Vagina (tissue), 2 donors: Measurements from ENCODE around the gene ASPHD2. TPM values are rescaled to one million over a fixed set of nuclear protein-coding genes. Genes with fewer than 3 reads are reported as not detected.

Experiments used
- DNase-seq, 2 donors: peaks; one replicate each; pipeline ENCODE4 v3.0.0-alpha.2; 2017; ENCODE audit errors: extremely low spot score in 2 of 2
- H3K27ac ChIP-seq: fragments of 200-600 bp; sonication (generic); one replicate; pipeline ENCODE4 v1.5.1; 2019
- H3K27me3 ChIP-seq: fragments of 200-600 bp; sonication (generic); one replicate; pipeline ENCODE4 v1.5.1; 2019
- H3K36me3 ChIP-seq, 2 donors: fragments of 200-600 bp; sonication (generic); one replicate each; pipeline ENCODE4 v1.5.1; 2017 to 2019
- H3K4me1 ChIP-seq: fragments of 200-600 bp; sonication (generic); one replicate; pipeline ENCODE4 v1.5.1; 2019
- H3K4me3 ChIP-seq, 2 donors: fragments of 200-600 bp; sonication (generic); 1 replicate in 1 of 2; 2 replicates in 1 of 2; pipeline ENCODE4 v1.5.1; 2016 to 2019
- H3K9me3 ChIP-seq: fragments of 200-600 bp; sonication (generic); one replicate; pipeline ENCODE4 v1.5.1; 2019
- POLR2A ChIP-seq, 2 donors: fragments of 450-650 bp; IDR thresholded peaks; one replicate each; pipeline ENCODE4 v1.6.1; 2017; ENCODE audit warnings: antibody characterized with exemption in 2 of 2, mild to moderate bottlenecking in 2 of 2, moderate library complexity in 2 of 2
- POLR2AphosphoS5 ChIP-seq, 2 donors: sonication (generic); formaldehyde crosslinking; IDR thresholded peaks; one replicate each; pipeline ENCODE4 v1.9.0; 2017; ENCODE audit warnings: antibody characterized with exemption in 2 of 2, mild to moderate bottlenecking in 2 of 2, low read depth in 1 of 2; ENCODE audit not compliant: insufficient read depth in 1 of 2
- intact Hi-C: fragments of 100-400 bp; cut with DNase I; formaldehyde crosslinking; loops from one replicate; pipeline ENCODE4 v1.15.1; 2023
- total RNA-seq: library from RNA; depleted of rRNA; stranded (reverse); fragments of >200 nt; gene quantifications from one replicate; pipeline ENCODE4 v1.2.3, GENCODE V29; 2016
- TF ChIP-seq, protein P1 (sequence below), 3 experiments: fragments of 450-650 bp in 2 of 3; fragments of 200-600 bp in 1 of 3; sonication (generic) in 1 of 3; IDR thresholded peaks; one replicate each; pipeline ENCODE4 v1.5.1; 2017 to 2019; ENCODE audit warnings: antibody characterized with exemption in 3 of 3, mild to moderate bottlenecking in 2 of 3, moderate library complexity in 2 of 3

Gene ASPHD2
- total RNA-seq, 1 donor from 2014 or later: 2.2 TPM

DNA sequence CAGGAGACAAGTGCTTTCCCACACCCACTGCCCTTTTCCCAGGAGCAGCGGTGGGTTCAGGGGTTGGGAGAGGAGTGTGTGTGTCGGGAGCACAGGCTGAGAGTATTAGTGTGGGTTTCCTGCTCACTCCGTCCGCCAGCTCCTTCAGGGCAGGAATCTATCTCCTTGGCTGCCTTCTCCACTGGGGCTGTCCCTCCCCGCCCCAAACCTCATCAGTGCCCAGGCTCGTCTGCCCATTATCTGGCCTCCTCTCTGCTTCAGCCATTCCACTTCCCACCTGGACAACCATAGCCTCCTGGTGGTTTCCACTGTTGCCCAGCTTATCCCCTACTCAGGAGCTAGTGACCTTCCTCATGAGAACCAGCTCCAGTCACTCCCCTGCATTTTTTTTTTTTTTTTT lies 19.9 kb downstream of the ASPHD2 start:
- Histone ChIP-seq H3K27me3 (no peaks in the 10 kb centered on the region), H3K4me1 (no peaks in the 10 kb centered on the region), H3K36me3 (peaks cover 0 to 30% of the 10 kb centered on the region in 2 donors), H3K9me3 (no peaks in the 10 kb centered on the region), H3K4me3 (no peak overlapping the region), H3K27ac (no peak overlapping the region)
- intact Hi-C loops: no loop called here
- no peak for DNase-seq
- TF ChIP-seq POLR2AphosphoS5 (IDR thresholded peaks at IDR 0.05; ENCODE audit: insufficient read depth in 1 of 2, low read depth in 1 of 2): no peak
- TF ChIP-seq, protein P1, sequence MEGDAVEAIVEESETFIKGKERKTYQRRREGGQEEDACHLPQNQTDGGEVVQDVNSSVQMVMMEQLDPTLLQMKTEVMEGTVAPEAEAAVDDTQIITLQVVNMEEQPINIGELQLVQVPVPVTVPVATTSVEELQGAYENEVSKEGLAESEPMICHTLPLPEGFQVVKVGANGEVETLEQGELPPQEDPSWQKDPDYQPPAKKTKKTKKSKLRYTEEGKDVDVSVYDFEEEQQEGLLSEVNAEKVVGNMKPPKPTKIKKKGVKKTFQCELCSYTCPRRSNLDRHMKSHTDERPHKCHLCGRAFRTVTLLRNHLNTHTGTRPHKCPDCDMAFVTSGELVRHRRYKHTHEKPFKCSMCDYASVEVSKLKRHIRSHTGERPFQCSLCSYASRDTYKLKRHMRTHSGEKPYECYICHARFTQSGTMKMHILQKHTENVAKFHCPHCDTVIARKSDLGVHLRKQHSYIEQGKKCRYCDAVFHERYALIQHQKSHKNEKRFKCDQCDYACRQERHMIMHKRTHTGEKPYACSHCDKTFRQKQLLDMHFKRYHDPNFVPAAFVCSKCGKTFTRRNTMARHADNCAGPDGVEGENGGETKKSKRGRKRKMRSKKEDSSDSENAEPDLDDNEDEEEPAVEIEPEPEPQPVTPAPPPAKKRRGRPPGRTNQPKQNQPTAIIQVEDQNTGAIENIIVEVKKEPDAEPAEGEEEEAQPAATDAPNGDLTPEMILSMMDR (IDR thresholded peaks at IDR 0.05): no peak
- TF ChIP-seq POLR2A (IDR thresholded peaks at IDR 0.05): no peak

DNA sequence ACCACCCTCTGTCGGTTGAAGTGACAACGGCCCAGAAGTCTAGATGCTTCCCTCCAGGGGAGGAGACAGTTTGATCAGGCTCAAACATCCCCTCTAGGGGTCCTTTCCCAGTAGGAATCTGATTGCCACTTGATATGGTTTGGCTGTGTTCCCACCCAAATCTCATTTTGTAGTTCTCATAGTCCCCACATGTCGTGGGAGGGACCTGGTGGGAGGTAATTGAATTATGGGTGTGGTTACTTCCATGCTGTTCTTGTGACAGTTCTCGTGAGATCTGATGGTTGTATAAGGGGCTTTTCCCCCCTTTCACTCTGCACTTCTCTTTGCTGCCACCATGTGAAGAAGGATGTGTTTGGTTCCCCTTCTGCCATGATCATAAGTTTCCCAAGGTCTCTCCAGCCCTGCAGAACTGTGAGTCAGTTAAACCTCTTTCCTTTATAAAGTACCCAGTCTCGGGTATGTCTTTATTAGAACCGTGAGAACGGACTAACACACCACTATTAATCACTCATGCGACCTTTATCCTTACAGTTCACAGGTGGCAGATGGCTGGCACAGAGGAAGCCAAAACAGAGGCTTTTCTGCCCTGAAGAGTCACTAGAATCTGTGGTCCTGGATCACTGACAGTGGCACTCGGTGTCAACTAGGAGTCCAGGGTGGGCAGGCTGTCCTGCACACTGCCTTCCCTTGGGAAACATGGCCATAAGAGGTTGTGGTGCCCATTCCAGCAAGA lies 21.6 kb downstream of the ASPHD2 start:
- Histone ChIP-seq H3K27ac (no peak overlapping the region), H3K4me3 (no peak overlapping the region), H3K9me3 (no peaks in the 10 kb centered on the region), H3K4me1 (no peaks in the 10 kb centered on the region), H3K36me3 (peaks cover 0 to 36% of the 10 kb centered on the region in 2 donors), H3K27me3 (no peaks in the 10 kb centered on the region)
- intact Hi-C loops: no loop called here
- TF ChIP-seq POLR2AphosphoS5 (IDR thresholded peaks at IDR 0.05; ENCODE audit: insufficient read depth in 1 of 2, low read depth in 1 of 2): no peak
- TF ChIP-seq, protein P1 (IDR thresholded peaks at IDR 0.05): no peak
- no peak for TF ChIP-seq POLR2A (IDR thresholded peaks at IDR 0.05)
- DNase-seq: no peak

- no peaks in the 10 kb centered on the region for H3K9me3 ChIP-seq
- peaks cover 0 to 54% of the 10 kb centered on the region in 2 donors for H3K36me3 ChIP-seq
- TF ChIP-seq POLR2A (IDR thresholded peaks at IDR 0.05): no peak
- no peak for TF ChIP-seq POLR2AphosphoS5 (IDR thresholded peaks at IDR 0.05; ENCODE audit: insufficient read depth in 1 of 2, low read depth in 1 of 2)
- TF ChIP-seq, protein P1 (IDR thresholded peaks at IDR 0.05): no peak
- H3K27me3 ChIP-seq: no peaks in the 10 kb centered on the region
- no peak overlapping the region for H3K4me3 ChIP-seq
- no peaks in the 10 kb centered on the region for H3K4me1 ChIP-seq
- intact Hi-C loops: no loop called here
- DNase-seq: no peak
- no peak overlapping the region for H3K27ac ChIP-seq
These were observed 23.4 kb downstream of the ASPHD2 start for GRCh38 chr22:26452236-26453016.

GRCh38 chr22:26453216-26453615 lies 24.2 kb downstream of the ASPHD2 start:
- Histone ChIP-seq H3K4me3 (no peak overlapping the region), H3K27me3 (no peaks in the 10 kb centered on the region), H3K27ac (no peak overlapping the region), H3K9me3 (no peaks in the 10 kb centered on the region), H3K4me1 (no peaks in the 10 kb centered on the region), H3K36me3 (peaks cover 0 to 61% of the 10 kb centered on the region in 2 donors)
- DNase-seq: no peak
- intact Hi-C loops: no loop called here
- TF ChIP-seq POLR2A (IDR thresholded peaks at IDR 0.05) (no peak), POLR2AphosphoS5 (IDR thresholded peaks at IDR 0.05; ENCODE audit: insufficient read depth in 1 of 2, low read depth in 1 of 2) (no peak)
- TF ChIP-seq, protein P1 (IDR thresholded peaks at IDR 0.05): no peak
